ENCODE measurements around the gene PTPRK. TPM values are rescaled to one million over a fixed set of nuclear protein-coding genes. Genes with fewer than 3 reads are reported as not detected.

Gene PTPRK
- total and polyA plus RNA-seq, 2 of the 13 experiments (the other 11 are each of a cell fraction or from before 2014, with no cell fraction given), result 43.6 to 98.3 TPM

DNA sequence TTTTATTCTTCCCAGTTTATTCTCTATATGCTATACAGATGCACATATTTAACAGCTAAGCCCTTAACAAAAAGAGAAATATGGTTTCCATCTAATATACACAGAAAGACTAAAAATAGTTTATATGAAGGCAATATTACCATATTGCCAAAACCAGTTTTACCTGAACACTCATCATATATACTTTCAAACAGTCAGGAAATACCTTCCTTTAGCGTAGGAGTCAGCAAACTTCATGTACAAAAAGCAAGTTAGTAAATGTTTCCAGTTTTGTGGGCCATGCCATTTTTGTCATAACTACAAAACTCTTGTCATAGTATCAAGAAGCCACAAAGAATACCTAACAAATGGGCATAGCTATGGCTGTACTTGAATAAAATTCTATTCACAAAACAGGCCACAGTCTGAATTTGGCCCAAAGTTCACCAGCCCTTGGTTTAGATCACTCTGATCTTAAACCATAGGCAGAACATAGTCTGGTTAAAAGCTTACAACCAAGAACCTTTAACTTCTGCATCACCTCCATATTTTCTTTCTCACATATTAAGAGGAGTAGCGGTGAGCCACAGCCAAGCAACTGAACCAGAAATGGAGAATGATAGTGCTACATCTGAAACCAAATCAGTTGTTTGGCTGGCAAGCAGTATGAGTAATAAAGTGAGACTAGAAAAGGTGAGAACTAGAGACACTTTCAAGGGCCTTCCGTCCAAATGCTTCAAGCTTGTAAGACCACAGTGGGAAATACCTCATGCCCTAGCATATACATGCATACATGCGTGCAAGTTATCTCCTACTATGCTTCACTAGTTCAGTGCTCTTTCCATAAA, 116.6 kb downstream of the PTPRK start:
- TF ChIP-seq RBM22 (optimal IDR thresholded peaks at IDR 0.05; ENCODE audit: low read length), result peak; percentile 82
- TF ChIP-seq, protein P1, sequence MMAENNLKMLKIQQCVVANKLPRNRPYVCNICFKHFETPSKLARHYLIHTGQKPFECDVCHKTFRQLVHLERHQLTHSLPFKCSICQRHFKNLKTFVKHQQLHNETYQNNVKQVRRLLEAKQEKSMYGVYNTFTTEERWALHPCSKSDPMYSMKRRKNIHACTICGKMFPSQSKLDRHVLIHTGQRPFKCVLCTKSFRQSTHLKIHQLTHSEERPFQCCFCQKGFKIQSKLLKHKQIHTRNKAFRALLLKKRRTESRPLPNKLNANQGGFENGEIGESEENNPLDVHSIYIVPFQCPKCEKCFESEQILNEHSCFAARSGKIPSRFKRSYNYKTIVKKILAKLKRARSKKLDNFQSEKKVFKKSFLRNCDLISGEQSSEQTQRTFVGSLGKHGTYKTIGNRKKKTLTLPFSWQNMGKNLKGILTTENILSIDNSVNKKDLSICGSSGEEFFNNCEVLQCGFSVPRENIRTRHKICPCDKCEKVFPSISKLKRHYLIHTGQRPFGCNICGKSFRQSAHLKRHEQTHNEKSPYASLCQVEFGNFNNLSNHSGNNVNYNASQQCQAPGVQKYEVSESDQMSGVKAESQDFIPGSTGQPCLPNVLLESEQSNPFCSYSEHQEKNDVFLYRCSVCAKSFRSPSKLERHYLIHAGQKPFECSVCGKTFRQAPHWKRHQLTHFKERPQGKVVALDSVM (CRISPR knock-in tag; IDR thresholded peaks at IDR 0.05), result no peak
- Histone ChIP-seq H3K4me2 (ENCODE audit: low read depth, low read length) (no peak overlapping the region), H3K27me3 (ENCODE audit: control insufficient read depth in 1 of 2, insufficient read depth in 2 of 2, low read length in 2 of 2) (no peaks in the 10 kb centered on the region), H3K9ac (ENCODE audit: insufficient read depth, low read depth, low read length) (no peak overlapping the region), H3K79me2 (ENCODE audit: insufficient read depth, low read length) (peaks cover 52% of the 10 kb centered on the region), H2AFZ (ENCODE audit: low read length) (no peak overlapping the region), H4K20me1 (ENCODE audit: insufficient read depth, low read length) (0 out of 2 replicates have a peak, but pooled peaks cover 4% of the 10 kb centered on the region), H3K4me3 (replicated peaks in 1 of 3; ENCODE audit: insufficient read depth in 1 of 3, low read depth in 2 of 3, low read length in 3 of 3) (no peak overlapping the region), H3K27ac (ENCODE audit: extremely low read length, insufficient read depth, low read length) (no peak overlapping the region), H3K36me3 (replicated peaks in 1 of 2; ENCODE audit: control insufficient read depth in 1 of 2, insufficient read depth in 2 of 2, low read length in 2 of 2) (peaks cover 0 to 2% of the 10 kb centered on the region in 2 experiments; a peak in 2 of 5 replicates), H3K4me1 (ENCODE audit: insufficient read depth, low read length) (peaks cover 15% of the 10 kb centered on the region), H3K9me3 (ENCODE audit: low read length) (no peaks in the 10 kb centered on the region)
- CTCF ChIA-PET (ENCODE audit: low intra/inter-chr PET ratio, low total read pairs), result no interaction called here
- POLR2A ChIA-PET, result no interaction called here
- ATAC-seq (no peak), FAIRE-seq (no peak), DNase-seq (ENCODE audit: low spot score) (no peak)
- in situ Hi-C loops (cut with HindIII; ENCODE audit: extremely low pct_ligation_motif_present, low pct_unique_long_range_greater_than_20kb), result no loop called here
- intact Hi-C loops (cut with micrococcal nuclease; ENCODE audit: unreplicated experiment), result no loop called here
- 95% methylated on average over 4 of the region's 4 CpGs for WGBS (ENCODE audit: low lambda C conversion rate)
- no TSS peak for BruUV-seq (replicated peaks)

DNA sequence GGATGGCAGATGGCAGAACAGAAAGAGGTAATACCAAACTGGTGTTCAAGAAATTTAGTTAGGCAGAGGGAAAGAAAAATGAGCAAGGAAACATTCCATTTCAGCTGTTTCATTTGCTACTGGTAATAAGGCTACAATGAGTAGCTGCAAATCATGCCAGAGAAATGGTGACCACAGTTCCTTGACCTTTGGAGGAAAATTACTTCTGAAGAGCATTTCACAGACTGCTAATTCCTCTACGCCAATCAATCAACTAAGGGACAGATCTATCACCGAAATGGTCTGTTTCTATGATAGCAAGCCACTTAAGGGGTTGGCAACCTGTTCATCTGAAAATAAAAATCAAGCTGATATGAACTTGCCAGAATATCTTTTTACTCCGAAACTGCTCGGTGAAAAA, 119.5 kb downstream of the PTPRK start:
- DNase-seq (ENCODE audit: low spot score) (no peak), ATAC-seq (no peak), FAIRE-seq (no peak)
- Histone ChIP-seq H3K36me3 (replicated peaks in 1 of 2; ENCODE audit: control insufficient read depth in 1 of 2, insufficient read depth in 2 of 2, low read length in 2 of 2) (peaks cover 0 to 6% of the 10 kb centered on the region in 2 experiments; a peak in 4 of 5 replicates), H3K79me2 (ENCODE audit: insufficient read depth, low read length) (peaks cover 40% of the 10 kb centered on the region), H3K27me3 (ENCODE audit: control insufficient read depth in 1 of 2, insufficient read depth in 2 of 2, low read length in 2 of 2) (no peaks in the 10 kb centered on the region), H3K9ac (ENCODE audit: insufficient read depth, low read depth, low read length) (no peak overlapping the region), H3K27ac (ENCODE audit: extremely low read length, insufficient read depth, low read length) (no peak overlapping the region), H2AFZ (ENCODE audit: low read length) (no peak overlapping the region), H3K4me3 (replicated peaks in 1 of 3; ENCODE audit: insufficient read depth in 1 of 3, low read depth in 2 of 3, low read length in 3 of 3) (no peak overlapping the region), H3K9me3 (ENCODE audit: low read length) (no peaks in the 10 kb centered on the region), H4K20me1 (ENCODE audit: insufficient read depth, low read length) (no peaks in the 10 kb centered on the region), H3K4me1 (ENCODE audit: insufficient read depth, low read length) (no peaks in the 10 kb centered on the region), H3K4me2 (ENCODE audit: low read depth, low read length) (no peak overlapping the region)
- ChIA-PET POLR2A (no interaction called here), CTCF (ENCODE audit: low intra/inter-chr PET ratio, low total read pairs) (no interaction called here)
- intact Hi-C loops (cut with micrococcal nuclease; ENCODE audit: unreplicated experiment), result no loop called here
- WGBS (ENCODE audit: low lambda C conversion rate), result over 99% methylated on average over 4 of the region's 4 CpGs
- TF ChIP-seq ZNF550 (CRISPR knock-in tag; IDR thresholded peaks at IDR 0.05; ENCODE audit: borderline replicate concordance) (no peak), SP4 (CRISPR knock-in tag; IDR thresholded peaks at IDR 0.05) (no peak), SMARCC2 (IDR thresholded peaks at IDR 0.05) (no peak), ISL2 (CRISPR knock-in tag; IDR thresholded peaks at IDR 0.05) (no peak), EZH2 (conservative IDR thresholded peaks at IDR 0.05; ENCODE audit: low read depth, low read length) (no peak), ZNF354B (CRISPR knock-in tag; IDR thresholded peaks at IDR 0.05) (no peak), PTBP1 (IDR thresholded peaks at IDR 0.05; ENCODE audit: low read depth, low read length, poor library complexity, severe bottlenecking) (no peak), ZNF616 (CRISPR knock-in tag; IDR thresholded peaks at IDR 0.05; ENCODE audit: low read depth) (no peak), KAT2B (IDR thresholded peaks at IDR 0.05; ENCODE audit: borderline replicate concordance, low read depth, low read length) (no peak), ZNF138 (CRISPR knock-in tag; IDR thresholded peaks at IDR 0.05; ENCODE audit: low read depth) (no peak), IRF2 (CRISPR knock-in tag; IDR thresholded peaks at IDR 0.05) (no peak)
- in situ Hi-C loops (cut with HindIII; ENCODE audit: extremely low pct_ligation_motif_present, low pct_unique_long_range_greater_than_20kb), result no loop called here
- no TSS peak for BruUV-seq (replicated peaks)

All from HepG2 (cell line).